Measurements from ENCODE around the gene PRR33.
"Not testable (repeated sequence)": the region's sequence is repeated elsewhere in the genome, so short reads cannot be mapped to it uniquely, and the experiment has no call there.

The PRR33 gene

GRCh38 chr11:1891831-1892115 lies at the start of gene PRR33:
Gene PRR33 (minus strand): TSS chr11:1891895. CDS start chr11:1890584, 1,311 bp downstream.
- in situ Hi-C loops (cut with MboI; ENCODE audit: low sequenced_read_pairs): no loop called here

DNA sequence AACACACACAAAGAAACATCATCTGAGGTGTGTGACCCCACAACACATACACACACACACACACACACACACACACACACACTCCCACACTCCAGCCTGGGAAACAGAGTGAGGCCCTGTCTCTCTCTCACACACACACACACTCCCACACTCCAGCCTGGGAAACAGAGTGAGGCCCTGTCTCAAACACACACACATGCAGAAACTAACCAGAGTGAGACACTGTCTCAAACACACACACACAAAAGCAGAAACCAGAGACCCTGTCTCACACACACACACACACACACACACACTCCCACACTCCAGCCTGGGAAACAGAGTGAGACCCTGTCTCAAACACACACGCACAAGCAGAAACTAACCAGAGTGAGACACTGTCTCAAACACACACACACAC lies 48.1 kb upstream of the PRR33 start:
- in situ Hi-C loops (cut with MboI; ENCODE audit: low sequenced_read_pairs): not testable (repeated sequence)

GRCh38 chr11:1939006-1939625 lies 47.4 kb upstream of the PRR33 start:
- in situ Hi-C loops (cut with MboI; ENCODE audit: low sequenced_read_pairs): no loop called here

DNA sequence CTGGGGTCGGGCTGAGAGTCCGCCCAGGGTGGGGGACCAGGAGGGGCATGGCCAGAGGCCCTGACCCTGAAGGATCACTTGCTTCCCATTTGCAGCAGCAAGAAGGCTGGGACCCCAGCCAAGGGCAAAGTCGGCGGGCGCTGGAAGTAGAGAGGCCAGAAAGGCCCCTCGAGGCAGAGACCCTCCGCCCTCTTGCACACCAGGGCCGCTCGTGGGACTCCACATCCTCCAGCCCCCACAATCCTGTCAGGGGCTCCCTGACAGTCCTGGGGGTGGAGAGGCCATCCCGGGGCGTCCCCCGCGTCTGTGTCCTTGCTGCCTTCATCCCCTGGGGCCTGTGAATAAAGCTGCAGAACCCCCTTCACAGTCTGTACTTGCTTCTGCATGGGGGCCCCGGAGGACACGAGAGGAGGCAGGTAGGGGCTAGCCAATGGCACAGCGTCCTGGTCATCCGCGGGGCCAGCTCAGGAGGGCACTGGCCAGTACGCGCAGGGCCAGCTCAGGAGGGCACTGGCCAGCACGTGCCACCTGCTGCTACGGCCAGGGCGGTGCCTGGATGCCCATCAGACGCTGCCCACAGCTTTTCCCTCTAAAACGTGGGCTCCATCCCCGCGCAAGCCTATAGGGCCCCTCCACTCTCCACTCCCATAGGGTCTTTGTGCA lies 46.8 kb upstream of the PRR33 start:
- in situ Hi-C loops (cut with MboI; ENCODE audit: low sequenced_read_pairs): no loop called here

DNA sequence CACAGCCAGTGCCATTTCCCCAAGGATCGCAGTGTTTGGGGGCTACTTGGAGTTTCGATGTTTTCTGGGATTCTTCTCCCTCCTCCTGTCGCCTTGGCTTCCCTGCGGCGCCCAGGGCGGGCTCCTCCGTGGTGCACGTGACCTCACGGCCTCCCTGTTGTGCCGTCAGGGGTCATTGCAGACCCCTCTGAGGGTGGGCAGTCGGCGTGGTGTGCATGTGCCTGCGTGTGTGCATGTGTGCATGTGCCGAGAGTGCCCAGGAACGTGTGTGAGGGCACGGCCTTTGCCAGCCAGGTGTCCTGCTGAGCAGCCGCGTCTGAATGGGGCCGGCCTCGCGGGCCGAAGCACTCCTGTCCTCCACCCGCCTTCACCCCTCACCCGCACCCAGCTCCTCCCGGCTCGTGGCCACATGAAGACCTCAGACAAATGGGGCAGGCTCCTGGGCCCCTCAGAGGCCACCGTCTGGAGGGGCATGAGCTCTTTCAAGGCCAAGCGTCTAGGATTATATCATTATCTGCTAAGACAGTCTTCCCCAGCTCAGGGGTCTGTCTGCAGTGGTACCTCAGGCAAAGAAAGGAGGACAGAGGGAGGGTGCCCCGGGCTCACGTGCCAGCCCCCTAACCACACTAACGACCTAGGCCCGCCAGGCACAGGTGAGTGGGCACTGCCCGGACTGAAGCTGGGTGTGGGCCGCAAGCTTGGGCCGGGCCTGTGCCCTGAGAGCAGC lies 46.1 kb upstream of the PRR33 start:
- in situ Hi-C loops (cut with MboI; ENCODE audit: low sequenced_read_pairs): no loop called here

GRCh38 chr11:1936781-1937615 lies 45.3 kb upstream of the PRR33 start:
- in situ Hi-C loops (cut with MboI; ENCODE audit: low sequenced_read_pairs): no loop called here

GRCh38 chr11:1936072-1936780 lies 44.5 kb upstream of the PRR33 start:
- in situ Hi-C loops (cut with MboI; ENCODE audit: low sequenced_read_pairs): no loop called here

GRCh38 chr11:1935156-1936071 lies 43.7 kb upstream of the PRR33 start:
- in situ Hi-C loops (cut with MboI; ENCODE audit: low sequenced_read_pairs): no loop called here

GRCh38 chr11:1934335-1935155 lies 42.9 kb upstream of the PRR33 start:
- in situ Hi-C loops (cut with MboI; ENCODE audit: low sequenced_read_pairs): no loop called here

DNA sequence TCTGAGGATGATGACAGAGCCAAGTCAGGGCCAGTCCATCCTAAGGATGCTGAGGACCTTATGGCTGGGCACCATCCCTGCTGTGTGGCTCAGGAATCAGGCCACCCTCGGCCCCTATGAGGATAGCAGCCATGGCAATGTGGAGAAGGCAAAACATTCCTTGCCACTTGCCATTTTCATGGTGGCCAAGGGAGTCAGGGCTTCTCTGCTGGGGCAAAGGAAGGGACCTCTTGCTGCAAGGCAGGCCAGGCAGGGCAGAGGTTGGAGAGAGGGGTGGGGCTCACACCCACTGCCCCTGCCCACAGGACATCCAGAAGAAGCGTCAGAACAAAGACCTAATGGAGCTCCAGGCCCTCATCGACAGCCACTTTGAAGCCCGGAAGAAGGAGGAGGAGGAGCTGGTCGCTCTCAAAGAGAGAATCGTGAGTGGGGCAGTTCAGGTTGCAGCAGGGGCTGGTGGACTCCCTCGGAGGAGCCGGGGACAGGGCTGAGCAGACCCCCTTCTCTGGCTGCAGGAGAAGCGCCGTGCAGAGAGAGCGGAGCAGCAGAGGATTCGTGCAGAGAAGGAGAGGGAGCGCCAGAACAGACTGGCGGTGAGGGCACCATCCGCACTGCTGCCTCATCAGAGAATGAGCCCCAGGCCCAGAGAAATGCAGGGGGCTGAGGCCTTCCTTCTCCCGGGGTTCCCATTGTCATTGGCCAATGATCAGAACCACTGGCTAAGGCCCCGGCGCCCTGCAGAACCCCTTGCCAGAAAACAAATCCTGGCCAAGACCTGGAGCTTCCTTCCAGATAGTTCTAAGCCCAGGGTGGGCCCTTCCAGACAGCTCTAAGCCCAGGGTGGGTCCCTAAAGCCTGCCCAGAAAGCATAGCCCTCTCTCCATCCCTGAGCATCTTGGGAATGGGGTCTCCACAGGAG lies 42.0 kb upstream of the PRR33 start:
- in situ Hi-C loops (cut with MboI; ENCODE audit: low sequenced_read_pairs): no loop called here

- in situ Hi-C loops (cut with MboI; ENCODE audit: low sequenced_read_pairs): no loop called here
Observed at GRCh38 chr11:1932681-1933080, 41.0 kb upstream of the PRR33 start.

DNA sequence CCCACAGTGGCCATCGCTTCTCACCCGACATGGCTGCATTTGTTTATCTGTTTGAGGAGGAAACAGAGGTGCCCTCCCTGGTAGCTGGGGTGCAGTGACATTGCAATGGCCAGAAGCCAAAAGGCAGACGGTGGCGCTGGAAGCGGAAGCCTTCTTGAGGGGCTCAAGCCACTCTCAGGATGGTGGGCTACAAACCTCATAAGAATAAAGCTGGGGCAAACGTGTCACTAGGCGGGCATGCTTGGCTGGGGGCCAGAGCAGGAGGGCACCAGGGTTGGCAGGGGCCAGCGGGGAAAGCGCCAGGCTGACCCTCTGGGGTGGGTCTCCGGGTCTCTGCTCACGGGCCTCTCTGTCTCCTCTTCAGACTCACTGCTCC lies 40.4 kb upstream of the PRR33 start:
- in situ Hi-C loops (cut with MboI; ENCODE audit: low sequenced_read_pairs): no loop called here

DNA sequence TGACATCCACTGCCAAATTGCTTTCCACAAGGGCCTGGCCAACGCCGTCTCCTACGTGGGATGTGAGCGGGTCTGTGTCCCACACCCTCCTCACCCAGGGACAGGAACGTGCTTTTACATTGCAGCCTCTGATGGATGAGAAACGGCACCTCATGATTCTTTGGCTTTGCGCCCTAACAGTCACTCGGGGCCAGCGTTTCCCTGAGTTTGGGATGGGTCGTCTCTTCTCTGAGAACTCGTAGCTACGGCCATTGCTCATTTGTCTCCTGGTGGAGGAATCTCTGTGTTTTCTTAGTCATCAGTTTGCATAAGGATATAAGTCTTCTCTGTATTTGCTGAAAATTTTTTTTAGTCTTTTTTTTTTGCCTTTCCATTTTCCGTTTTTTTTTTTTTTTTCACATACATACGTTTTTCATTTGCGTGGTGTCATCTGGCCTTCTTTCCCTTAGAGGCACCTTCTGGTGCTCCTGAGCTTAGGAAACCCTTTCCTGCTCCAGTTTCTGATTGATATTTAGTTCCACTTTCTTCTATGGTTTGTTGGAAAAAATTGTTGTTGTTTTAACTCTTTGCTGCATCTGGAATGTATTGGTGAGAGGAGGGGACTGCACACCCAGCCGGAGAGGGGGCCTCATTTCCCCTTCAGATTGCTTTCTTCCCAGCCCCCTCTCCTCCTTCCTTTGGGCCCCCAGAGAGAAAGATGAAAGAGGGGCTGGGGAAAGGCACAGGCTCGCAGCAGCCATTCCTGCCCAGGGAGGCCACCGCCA lies 39.8 kb upstream of the PRR33 start:
- in situ Hi-C loops (cut with MboI; ENCODE audit: low sequenced_read_pairs): no loop called here

DNA sequence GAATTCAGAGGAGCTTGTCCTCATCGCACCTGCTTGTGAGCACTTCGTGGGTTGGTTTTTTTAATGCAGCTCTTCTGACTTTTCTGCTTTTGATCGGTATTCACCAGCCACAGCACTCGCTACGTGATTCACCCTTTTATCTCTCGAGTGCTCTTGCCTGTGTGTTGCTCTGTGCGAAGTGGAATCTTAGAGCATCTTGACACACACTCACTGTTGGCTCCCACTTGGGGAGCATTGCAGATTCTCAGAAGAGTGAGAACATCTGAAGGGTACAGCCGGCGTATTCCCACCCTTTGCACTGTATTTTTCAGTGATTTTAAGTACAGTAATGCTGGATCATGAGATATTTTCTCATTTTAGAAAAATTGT lies 38.8 kb upstream of the PRR33 start:
- in situ Hi-C loops (cut with MboI; ENCODE audit: low sequenced_read_pairs): no loop called here

DNA sequence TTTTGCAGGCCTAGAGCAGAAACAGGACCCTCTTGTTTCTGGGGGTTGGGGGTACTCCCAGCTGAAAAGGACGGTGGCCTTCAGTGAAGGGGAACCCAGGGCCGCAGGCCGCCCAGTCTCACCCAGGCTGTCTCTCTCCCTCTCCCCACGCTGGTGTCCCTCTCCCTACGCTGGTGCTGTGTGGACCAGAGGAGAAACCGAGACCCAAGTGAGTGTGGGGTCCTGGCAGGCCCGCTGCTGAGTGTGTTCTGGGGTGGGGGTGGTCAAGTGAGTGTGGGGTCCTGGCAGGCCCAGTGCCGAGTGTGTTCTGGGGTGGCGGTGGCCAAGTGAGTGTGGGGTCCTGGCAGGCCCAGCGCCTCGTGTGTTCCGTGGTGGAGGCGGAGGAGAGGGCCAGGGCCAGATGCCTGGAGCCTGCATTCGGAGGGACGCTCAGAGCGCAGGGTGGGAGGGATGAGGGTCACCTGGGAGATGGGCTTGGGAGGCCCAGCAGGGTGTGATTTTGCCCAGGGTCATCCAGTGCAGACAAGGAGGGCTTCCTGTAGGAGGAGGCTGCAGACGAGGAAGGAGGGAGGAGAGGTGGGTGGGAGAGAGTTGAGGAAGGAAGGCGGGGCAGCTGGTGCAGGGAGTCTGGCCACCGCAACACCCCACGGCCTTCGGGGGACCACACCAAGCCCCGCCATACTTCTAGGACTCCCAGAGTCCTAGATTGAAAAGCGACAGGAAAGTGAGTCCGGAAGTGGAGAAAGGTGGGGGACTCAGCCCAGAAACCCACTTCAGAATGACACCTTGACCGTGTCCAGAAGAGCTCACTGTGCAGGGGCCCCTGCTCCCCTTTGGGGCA lies 38.1 kb upstream of the PRR33 start:
- in situ Hi-C loops (cut with MboI; ENCODE audit: low sequenced_read_pairs): no loop called here

- in situ Hi-C loops (cut with MboI; ENCODE audit: low sequenced_read_pairs): no loop called here
Observed at GRCh38 chr11:1928891-1929541, 37.3 kb upstream of the PRR33 start.
